Measurements from ENCODE around the gene RNASE7.

The RNASE7 gene

GRCh38 chr14:21069388-21070082 lies 27.4 kb downstream of the RNASE7 start:
- peak; percentile 21 for DNase-seq

- DNase-seq: peak; percentile 26
Measured at GRCh38 chr14:21070083-21070609, 28.0 kb downstream of the RNASE7 start, which contains the start of gene ARHGEF40. Gene ARHGEF40, plus strand, starts transcription at chr14:21070304. Its CDS starts 93 bp downstream, at chr14:21070397.

GRCh38 chr14:21070610-21071224 lies 28.6 kb downstream of the RNASE7 start:
- DNase-seq: no peak

GRCh38 chr14:21071225-21072030 lies 29.3 kb downstream of the RNASE7 start:
- peak; percentile 72 for DNase-seq

GRCh38 chr14:21072031-21072473 lies 29.9 kb downstream of the RNASE7 start:
- DNase-seq: peak; percentile 50

GRCh38 chr14:21072781-21073339 lies 30.7 kb downstream of the RNASE7 start:
- DNase-seq: no peak

GRCh38 chr14:21073921-21074320 lies 31.8 kb downstream of the RNASE7 start:
- no peak for DNase-seq

- DNase-seq: no peak
Measured at GRCh38 chr14:21074398-21075272, 32.5 kb downstream of the RNASE7 start.

GRCh38 chr14:21075719-21076437 lies 33.7 kb downstream of the RNASE7 start:
- no peak for DNase-seq

- no peak for DNase-seq
Measured at GRCh38 chr14:21077672-21078071, 35.5 kb downstream of the RNASE7 start.

- no peak for DNase-seq
Measured at GRCh38 chr14:21078287-21078686, 36.1 kb downstream of the RNASE7 start.

GRCh38 chr14:21078726-21079125 lies 36.6 kb downstream of the RNASE7 start:
- DNase-seq: no peak

GRCh38 chr14:21081521-21082142 lies 39.5 kb downstream of the RNASE7 start:
- DNase-seq: no peak

GRCh38 chr14:21083565-21084325 lies 41.6 kb downstream of the RNASE7 start:
- no peak for DNase-seq

- no peak for DNase-seq
Measured at GRCh38 chr14:21084396-21084795, 42.2 kb downstream of the RNASE7 start.

GRCh38 chr14:21084998-21085853 lies 43.1 kb downstream of the RNASE7 start:
- DNase-seq: peak; percentile 40

- DNase-seq: no peak
Measured at GRCh38 chr14:21086908-21087293, 44.7 kb downstream of the RNASE7 start.

- peak; percentile 74 for DNase-seq
Measured at GRCh38 chr14:21087294-21088091, 45.3 kb downstream of the RNASE7 start.
